Gastroesophageal sphincter (tissue), 4 donors: Measurements from ENCODE around the gene RNU4-1. TPM values are rescaled to one million over a fixed set of nuclear protein-coding genes. Genes with fewer than 3 reads are reported as not detected.

Experiments used
- ATAC-seq: fragments of 150-250 bp; one replicate; pipeline ENCODE4 v1.9.1; 2016; ENCODE audit warnings: mild to moderate bottlenecking, moderate library complexity
- H3K27ac ChIP-seq, 4 donors: fragments of 200-600 bp; sonication (generic) in 3 of 4; 1 replicate in 3 of 4; 2 replicates in 1 of 4; pipeline ENCODE4 v1.5.1; 2016 to 2019
- H3K27me3 ChIP-seq: fragments of 200-600 bp; sonication (generic); one replicate; pipeline ENCODE4 v1.5.1; 2019
- H3K36me3 ChIP-seq, 2 donors: fragments of 200-600 bp; sonication (generic); one replicate each; pipeline ENCODE4 v1.5.1; 2019; ENCODE audit warnings: control low read depth in 1 of 2
- H3K4me1 ChIP-seq, 3 donors: fragments of 200-600 bp; sonication (generic); 1 replicate in 2 of 3; 2 replicates in 1 of 3; pipeline ENCODE4 v1.5.1; 2016 to 2019; ENCODE audit warnings: control low read depth in 2 of 3
- H3K4me3 ChIP-seq, 2 donors: fragments of 200-600 bp; sonication (generic); one replicate each; pipeline ENCODE4 v1.5.1; 2019; ENCODE audit warnings: mild to moderate bottlenecking in 1 of 2, moderate library complexity in 1 of 2
- H3K9me3 ChIP-seq, 3 donors: fragments of 200-600 bp; sonication (generic); one replicate each; pipeline ENCODE4 v1.5.1; 2017 to 2019; ENCODE audit warnings: control low read depth in 2 of 3
- EP300 ChIP-seq: sonication (generic); formaldehyde crosslinking; IDR thresholded peaks from one replicate; pipeline ENCODE4 v1.6.1; 2017; ENCODE audit warnings: antibody characterized with exemption, mild to moderate bottlenecking
- POLR2A ChIP-seq, 2 donors: fragments of 450-650 bp; IDR thresholded peaks; one replicate each; pipeline ENCODE4 v1.6.1; 2017; ENCODE audit warnings: antibody characterized with exemption in 2 of 2, mild to moderate bottlenecking in 2 of 2, moderate library complexity in 1 of 2
- POLR2AphosphoS5 ChIP-seq: sonication (generic); formaldehyde crosslinking; IDR thresholded peaks from one replicate; pipeline ENCODE4 v1.6.1; 2017; ENCODE audit warnings: antibody characterized with exemption
- WGBS, 2 donors: methylation state at CpG; one replicate each; pipeline ENCODE4 v1.1.5; 2018; ENCODE audit warnings: low coverage in 1 of 2; 5-methylcytosine and 5-hydroxymethylcytosine counted together
- total RNA-seq, 4 donors: library from RNA; depleted of rRNA; stranded (reverse); fragments of >200 nt; gene quantifications; one replicate each; pipeline ENCODE4 v1.1.0, GENCODE V29; 2016
- TF ChIP-seq, protein P1 (sequence below), 4 experiments: fragments of 200-600 bp in 2 of 4; fragments of 450-650 bp in 2 of 4; sonication (generic) in 1 of 4; IDR thresholded peaks; one replicate each; pipeline ENCODE4 v1.5.1; 2017 to 2019; ENCODE audit warnings: antibody characterized with exemption in 4 of 4, mild to moderate bottlenecking in 2 of 4, moderate library complexity in 2 of 4

The RNU4-1 gene
- total RNA-seq, 4 donors from 2014 or later = under 0.01 TPM; not detected in 3

DNA sequence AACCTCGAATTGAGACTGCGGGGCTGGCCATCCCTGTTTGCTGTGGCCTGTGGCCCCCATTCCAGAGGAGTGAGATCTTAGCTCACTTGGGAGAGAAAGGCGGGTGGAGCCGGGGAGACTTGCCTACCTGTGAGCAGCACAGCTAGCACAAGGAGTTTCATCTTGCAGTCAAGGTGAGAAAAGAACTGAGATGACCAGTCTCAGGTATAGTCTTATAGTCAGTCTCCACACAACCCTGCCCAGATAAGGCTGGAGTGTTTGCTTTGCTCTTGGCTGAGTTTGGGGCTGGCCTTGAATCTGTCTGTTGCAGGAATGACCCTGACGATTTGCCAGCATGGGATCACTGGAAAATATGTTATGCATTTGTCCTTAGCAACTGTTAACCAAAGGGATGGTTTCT lies 34.6 kb upstream of the RNU4-1 start, which contains the start of gene PLA2G1B:
PLA2G1B (minus strand) TSS at position 187 of the 400 bp plus-strand sequence; CDS start at position 161, 26 bp downstream.
- Histone ChIP-seq H3K9me3 (no peaks in the 10 kb centered on the region), H3K4me3 (no peak within 1 kb of the TSS), H3K27ac (no peak within 1 kb of the TSS), H3K36me3 (no peaks in the 10 kb centered on the region), H3K4me1 (peaks cover 0 to 12% (median 2%) of the 10 kb centered on the region in 3 donors), H3K27me3 (no peaks in the 10 kb centered on the region)
- no peak for ATAC-seq
- TF ChIP-seq, protein P1, sequence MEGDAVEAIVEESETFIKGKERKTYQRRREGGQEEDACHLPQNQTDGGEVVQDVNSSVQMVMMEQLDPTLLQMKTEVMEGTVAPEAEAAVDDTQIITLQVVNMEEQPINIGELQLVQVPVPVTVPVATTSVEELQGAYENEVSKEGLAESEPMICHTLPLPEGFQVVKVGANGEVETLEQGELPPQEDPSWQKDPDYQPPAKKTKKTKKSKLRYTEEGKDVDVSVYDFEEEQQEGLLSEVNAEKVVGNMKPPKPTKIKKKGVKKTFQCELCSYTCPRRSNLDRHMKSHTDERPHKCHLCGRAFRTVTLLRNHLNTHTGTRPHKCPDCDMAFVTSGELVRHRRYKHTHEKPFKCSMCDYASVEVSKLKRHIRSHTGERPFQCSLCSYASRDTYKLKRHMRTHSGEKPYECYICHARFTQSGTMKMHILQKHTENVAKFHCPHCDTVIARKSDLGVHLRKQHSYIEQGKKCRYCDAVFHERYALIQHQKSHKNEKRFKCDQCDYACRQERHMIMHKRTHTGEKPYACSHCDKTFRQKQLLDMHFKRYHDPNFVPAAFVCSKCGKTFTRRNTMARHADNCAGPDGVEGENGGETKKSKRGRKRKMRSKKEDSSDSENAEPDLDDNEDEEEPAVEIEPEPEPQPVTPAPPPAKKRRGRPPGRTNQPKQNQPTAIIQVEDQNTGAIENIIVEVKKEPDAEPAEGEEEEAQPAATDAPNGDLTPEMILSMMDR (IDR thresholded peaks at IDR 0.05) = no peak
- TF ChIP-seq POLR2A (IDR thresholded peaks at IDR 0.05) = no peak
- TF ChIP-seq EP300 = no peak
- no peak for TF ChIP-seq POLR2AphosphoS5
- 30 to 67% methylated on average over 2 to 3 of the region's 5 CpGs for WGBS, 2 donors

DNA sequence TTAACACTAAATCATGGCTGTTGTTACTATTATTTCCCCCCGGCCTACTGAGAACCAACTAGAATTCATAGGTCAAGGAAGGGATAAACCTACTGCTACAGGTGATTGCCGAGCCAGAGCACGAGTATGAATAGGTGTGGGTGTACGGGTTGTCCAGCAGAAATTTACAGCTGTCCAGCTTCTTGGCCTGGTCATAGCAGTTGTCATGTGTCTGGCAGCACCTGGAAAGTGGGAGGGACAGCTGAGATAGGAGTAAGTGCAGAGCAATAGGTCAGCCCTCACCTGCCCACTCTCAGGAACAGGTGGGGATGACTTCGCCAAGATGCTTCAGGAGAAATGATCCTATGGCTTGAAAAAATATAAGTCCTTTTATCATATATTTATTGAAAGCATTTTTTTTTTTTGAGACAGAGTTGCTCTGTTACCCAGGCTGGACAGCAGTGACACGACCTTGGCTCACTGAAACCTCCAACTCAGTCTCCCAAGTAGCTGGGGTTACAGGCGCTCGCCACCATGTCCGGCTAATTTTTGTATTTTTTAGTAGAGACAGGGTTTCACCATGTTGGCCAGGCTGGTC lies 31.9 kb upstream of the RNU4-1 start:
- TF ChIP-seq POLR2A (IDR thresholded peaks at IDR 0.05) (no peak), EP300 (no peak), POLR2AphosphoS5 (no peak)
- TF ChIP-seq, protein P1 (IDR thresholded peaks at IDR 0.05) = no peak
- H3K4me3 ChIP-seq = no peak overlapping the region
- WGBS, 2 donors = 38 to 55% methylated on average over 7 to 8 of the region's 9 CpGs
- H3K36me3 ChIP-seq = no peaks in the 10 kb centered on the region
- no peak overlapping the region for H3K27ac ChIP-seq
- peaks cover 0 to 12% (median 2%) of the 10 kb centered on the region in 3 donors for H3K4me1 ChIP-seq
- H3K27me3 ChIP-seq = no peaks in the 10 kb centered on the region
- no peaks in the 10 kb centered on the region for H3K9me3 ChIP-seq
- ATAC-seq = no peak

DNA sequence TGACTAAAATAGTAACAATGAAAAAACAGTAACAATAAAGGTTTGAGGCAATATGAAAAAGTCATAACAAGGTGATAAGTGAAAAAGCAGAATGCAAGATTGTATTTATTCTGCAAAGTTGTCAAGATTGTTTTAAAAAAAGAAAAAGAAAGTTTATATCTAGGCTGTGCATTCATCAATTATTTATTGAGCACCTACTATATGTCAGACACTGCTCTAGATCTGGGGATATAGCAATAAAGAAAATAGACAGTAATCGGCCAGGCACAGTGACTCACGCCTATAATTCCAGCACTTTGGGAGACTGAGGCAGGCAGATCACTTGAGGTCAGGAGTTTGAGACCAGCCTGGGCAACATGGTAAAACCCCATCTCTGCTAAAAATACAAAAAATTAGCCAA lies 30.7 kb upstream of the RNU4-1 start:
- Histone ChIP-seq H3K4me3 (no peak overlapping the region), H3K27ac (no peak overlapping the region), H3K36me3 (no peaks in the 10 kb centered on the region), H3K4me1 (peaks cover 0 to 12% (median 2%) of the 10 kb centered on the region in 3 donors), H3K9me3 (no peaks in the 10 kb centered on the region), H3K27me3 (no peaks in the 10 kb centered on the region)
- ATAC-seq = no peak
- TF ChIP-seq POLR2AphosphoS5 = no peak
- no peak for TF ChIP-seq EP300
- TF ChIP-seq, protein P1 (IDR thresholded peaks at IDR 0.05) = no peak
- no peak for TF ChIP-seq POLR2A (IDR thresholded peaks at IDR 0.05)
- WGBS, 2 donors = 79 to 95% methylated on average over 2 of the region's 2 CpGs

DNA sequence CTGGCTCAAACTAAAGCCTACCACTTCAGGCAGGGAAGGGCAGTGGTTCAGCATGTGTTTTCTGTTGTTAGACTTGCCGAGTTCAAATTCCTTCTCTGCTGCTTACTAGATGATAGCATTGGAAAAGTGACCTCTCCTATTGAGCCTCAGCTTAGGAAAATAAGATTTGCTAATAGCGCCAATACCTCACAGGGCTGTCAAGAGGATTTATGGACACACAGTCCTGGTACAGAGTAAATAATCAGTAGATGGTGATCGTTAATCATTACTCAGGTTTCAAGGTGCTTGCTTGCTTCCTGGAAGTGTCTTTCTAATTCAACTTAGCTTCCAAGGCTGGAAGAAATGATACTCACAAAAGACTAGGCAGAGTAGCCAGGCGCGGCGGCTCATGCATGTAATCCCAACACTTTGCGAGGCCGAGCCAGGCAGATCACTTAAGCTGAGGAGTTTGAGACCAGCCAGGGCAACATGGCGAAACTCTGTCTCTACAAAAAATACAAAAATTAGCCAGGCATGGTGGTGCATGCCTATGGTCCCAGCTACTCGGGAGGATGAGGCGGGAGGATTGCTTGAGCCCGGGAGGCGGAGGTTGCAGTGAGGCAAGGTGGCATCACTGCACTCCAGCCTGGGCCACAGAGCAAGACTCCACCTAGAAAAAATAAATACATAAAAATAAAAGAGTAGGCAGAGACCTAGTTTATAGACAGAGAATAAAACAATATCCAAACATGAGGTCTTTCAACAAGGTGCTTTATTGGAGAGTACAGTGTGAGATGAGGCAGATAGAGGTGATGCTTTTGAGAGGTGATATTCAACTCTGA lies 28.6 kb upstream of the RNU4-1 start:
- TF ChIP-seq, protein P1 (IDR thresholded peaks at IDR 0.05) = no peak
- no peak for TF ChIP-seq POLR2A (IDR thresholded peaks at IDR 0.05)
- no peak for TF ChIP-seq EP300
- TF ChIP-seq POLR2AphosphoS5 = no peak
- no peak overlapping the region for H3K27ac ChIP-seq
- H3K4me3 ChIP-seq = no peak overlapping the region
- 52 to 61% methylated on average over 6 to 10 of the region's 13 CpGs for WGBS, 2 donors
- no peak for ATAC-seq
- H3K4me1 ChIP-seq = peaks cover 0 to 23% (median 2%) of the 10 kb centered on the region in 3 donors
- no peaks in the 10 kb centered on the region for H3K9me3 ChIP-seq
- H3K36me3 ChIP-seq = no peaks in the 10 kb centered on the region
- H3K27me3 ChIP-seq = no peaks in the 10 kb centered on the region
